ENCODE data around the gene IL10RB. TPM values are rescaled to one million over a fixed set of nuclear protein-coding genes. Genes with fewer than 3 reads are reported as not detected.
A peak's percentile ranks its signal among the peaks of the same experiment; 100 is the strongest.

The IL10RB gene
- total and polyA plus RNA-seq, 2 donors (not counting 1 experiment from before 2014, with no cell fraction given): 29.3 to 32.5 TPM

DNA sequence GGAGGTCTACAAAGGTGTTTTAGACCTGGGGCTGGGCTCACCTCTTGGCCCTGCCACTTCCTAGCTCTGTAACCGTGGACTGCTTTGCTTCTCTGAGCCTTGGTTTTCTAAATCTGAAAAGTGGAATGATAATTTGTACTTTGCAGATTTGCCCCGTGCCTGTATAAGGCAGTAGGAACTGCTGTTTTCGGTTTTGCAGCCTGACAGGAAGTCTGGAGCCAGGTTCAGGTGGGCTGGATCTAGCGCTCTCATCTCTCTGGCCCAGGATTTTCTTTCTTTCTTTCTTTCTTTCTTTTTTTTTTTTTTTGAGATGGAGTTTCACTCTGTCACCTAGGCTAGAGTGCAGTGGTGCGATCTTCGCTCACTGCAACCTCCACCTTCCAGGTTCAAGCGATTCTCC, 19.2 kb upstream of the IL10RB start:
- Histone ChIP-seq H4K20me1 (ENCODE audit: control insufficient read depth, insufficient read depth, low read length, poor library complexity, severe bottlenecking) (peaks cover 11% of the 10 kb centered on the region), H3K4me1 (ENCODE audit: control insufficient read depth in 2 of 2, insufficient read depth in 2 of 2, low read length in 2 of 2) (peaks cover 4 to 9% of the 10 kb centered on the region in 2 donors), H3K9ac (ENCODE audit: low read length) (no peak overlapping the region), H3K79me2 (ENCODE audit: control insufficient read depth, insufficient read depth, low read length) (peaks cover 33% of the 10 kb centered on the region), H3K4me3 (ENCODE audit: control extremely low read depth in 1 of 5, extremely low read depth in 1 of 5, insufficient read depth in 1 of 5, low read depth in 2 of 5, low read length in 4 of 5) (no peak overlapping the region), H3K9me3 (ENCODE audit: control extremely low read depth in 1 of 3, control insufficient read depth in 2 of 3, insufficient read depth in 1 of 3, low read length in 2 of 3) (no peaks in the 10 kb centered on the region), H3K27ac (ENCODE audit: low read length in 2 of 2) (no peak overlapping the region), H2AFZ (ENCODE audit: insufficient read depth, low read depth, low read length, poor library complexity, severe bottlenecking) (no peak overlapping the region), H3K4me2 (replicated peaks; ENCODE audit: low read depth, low read length, poor library complexity, severe bottlenecking) (no peak overlapping the region), H3K36me3 (replicated peaks in 1 of 2; ENCODE audit: control extremely low read depth in 1 of 2, control insufficient read depth in 1 of 2, extremely low read depth in 1 of 2, insufficient read depth in 2 of 2, low read length in 1 of 2) (peaks cover 14 to 87% of the 10 kb centered on the region in 2 experiments), H3K27me3 (replicated peaks in 1 of 4; ENCODE audit: control extremely low read depth in 1 of 4, control insufficient read depth in 3 of 4, insufficient read depth in 4 of 4, low read length in 3 of 4) (no peaks in the 10 kb centered on the region)
- DNase-seq (no peak), ATAC-seq (ENCODE audit: low read depth) (no peak)
- H3K27ac Mint-ChIP-seq: no peak overlapping the region
- ChIA-PET CTCF (no interaction called here), POLR2A (no interaction called here)
- peaks cover 21% of the 10 kb centered on the region for H3K4me1 Mint-ChIP-seq
- TF ChIP-seq, protein P1, sequence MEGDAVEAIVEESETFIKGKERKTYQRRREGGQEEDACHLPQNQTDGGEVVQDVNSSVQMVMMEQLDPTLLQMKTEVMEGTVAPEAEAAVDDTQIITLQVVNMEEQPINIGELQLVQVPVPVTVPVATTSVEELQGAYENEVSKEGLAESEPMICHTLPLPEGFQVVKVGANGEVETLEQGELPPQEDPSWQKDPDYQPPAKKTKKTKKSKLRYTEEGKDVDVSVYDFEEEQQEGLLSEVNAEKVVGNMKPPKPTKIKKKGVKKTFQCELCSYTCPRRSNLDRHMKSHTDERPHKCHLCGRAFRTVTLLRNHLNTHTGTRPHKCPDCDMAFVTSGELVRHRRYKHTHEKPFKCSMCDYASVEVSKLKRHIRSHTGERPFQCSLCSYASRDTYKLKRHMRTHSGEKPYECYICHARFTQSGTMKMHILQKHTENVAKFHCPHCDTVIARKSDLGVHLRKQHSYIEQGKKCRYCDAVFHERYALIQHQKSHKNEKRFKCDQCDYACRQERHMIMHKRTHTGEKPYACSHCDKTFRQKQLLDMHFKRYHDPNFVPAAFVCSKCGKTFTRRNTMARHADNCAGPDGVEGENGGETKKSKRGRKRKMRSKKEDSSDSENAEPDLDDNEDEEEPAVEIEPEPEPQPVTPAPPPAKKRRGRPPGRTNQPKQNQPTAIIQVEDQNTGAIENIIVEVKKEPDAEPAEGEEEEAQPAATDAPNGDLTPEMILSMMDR (IDR thresholded peaks at IDR 0.05): no peak
- no peak for TF ChIP-seq EZH2 (IDR thresholded peaks at IDR 0.05; ENCODE audit: borderline replicate concordance, insufficient read depth, low read depth, low read length, poor library complexity, severe bottlenecking)
- intact Hi-C loops (cut with micrococcal nuclease): no loop called here
- H3K4me3 Mint-ChIP-seq: no peak overlapping the region
- H3K27me3 Mint-ChIP-seq: no peaks in the 10 kb centered on the region
- H3K9me3 Mint-ChIP-seq (ENCODE audit: insufficient read depth): no peaks in the 10 kb centered on the region
- 79% methylated on average over 5 of the region's 7 CpGs for whole genome bisulfite sequencing (ENCODE audit: insufficient coverage)

DNA sequence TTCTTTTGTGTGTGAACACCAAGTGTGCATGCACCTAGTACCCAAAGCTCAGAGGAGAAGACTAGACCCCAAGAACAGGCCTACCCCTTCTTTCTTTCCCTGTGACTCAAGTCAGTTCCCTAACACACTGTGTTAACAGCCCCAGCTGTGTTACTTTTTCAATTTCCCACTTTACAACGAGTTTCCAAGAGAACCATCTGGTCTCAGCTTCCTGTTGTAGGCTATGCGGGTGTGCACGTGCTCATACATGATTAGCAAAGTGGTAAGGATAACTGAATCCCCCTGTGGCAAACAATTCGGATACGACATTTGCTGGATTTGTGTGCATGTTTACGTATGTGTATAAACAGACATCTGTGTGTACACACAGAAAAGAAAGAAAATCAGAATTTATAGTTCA, 18.6 kb upstream of the IL10RB start:
- no peaks in the 10 kb centered on the region for H3K9me3 ChIP-seq (ENCODE audit: control extremely low read depth in 1 of 3, control insufficient read depth in 2 of 3, insufficient read depth in 1 of 3, low read length in 2 of 3)
- no peaks in the 10 kb centered on the region for H3K27me3 ChIP-seq (replicated peaks in 1 of 4; ENCODE audit: control extremely low read depth in 1 of 4, control insufficient read depth in 3 of 4, insufficient read depth in 4 of 4, low read length in 3 of 4)
- no peak for DNase-seq
- no peak overlapping the region for H2AFZ ChIP-seq (ENCODE audit: insufficient read depth, low read depth, low read length, poor library complexity, severe bottlenecking)
- peaks cover 19 to 90% of the 10 kb centered on the region in 2 experiments for H3K36me3 ChIP-seq (replicated peaks in 1 of 2; ENCODE audit: control extremely low read depth in 1 of 2, control insufficient read depth in 1 of 2, extremely low read depth in 1 of 2, insufficient read depth in 2 of 2, low read length in 1 of 2)
- no peak overlapping the region for H3K4me3 Mint-ChIP-seq
- peaks cover 30% of the 10 kb centered on the region for H3K79me2 ChIP-seq (ENCODE audit: control insufficient read depth, insufficient read depth, low read length)
- POLR2A ChIA-PET: no interaction called here
- H4K20me1 ChIP-seq (ENCODE audit: control insufficient read depth, insufficient read depth, low read length, poor library complexity, severe bottlenecking): peaks cover 11% of the 10 kb centered on the region
- no peak overlapping the region for H3K4me3 ChIP-seq (ENCODE audit: control extremely low read depth in 1 of 5, extremely low read depth in 1 of 5, insufficient read depth in 1 of 5, low read depth in 2 of 5, low read length in 4 of 5)
- H3K27me3 Mint-ChIP-seq: no peaks in the 10 kb centered on the region
- intact Hi-C loops (cut with micrococcal nuclease): no loop called here
- H3K27ac ChIP-seq (ENCODE audit: low read length in 2 of 2): peak overlapping the region in 1 of 2 donors; percentile 3
- no peak overlapping the region for H3K9ac ChIP-seq (ENCODE audit: low read length)
- WGBS (ENCODE audit: insufficient coverage): 5% methylated on average over 4 of the region's 6 CpGs
- no peak overlapping the region for H3K4me2 ChIP-seq (replicated peaks; ENCODE audit: low read depth, low read length, poor library complexity, severe bottlenecking)
- H3K27ac Mint-ChIP-seq: peak overlapping the region; percentile 64
- CTCF ChIA-PET: no interaction called here
- no peak for TF ChIP-seq EZH2 (IDR thresholded peaks at IDR 0.05; ENCODE audit: borderline replicate concordance, insufficient read depth, low read depth, low read length, poor library complexity, severe bottlenecking)
- TF ChIP-seq, protein P1 (IDR thresholded peaks at IDR 0.05): no peak
- ATAC-seq (ENCODE audit: low read depth): no peak
- peaks cover 21% of the 10 kb centered on the region for H3K4me1 Mint-ChIP-seq
- H3K9me3 Mint-ChIP-seq (ENCODE audit: insufficient read depth): no peaks in the 10 kb centered on the region
- H3K4me1 ChIP-seq (ENCODE audit: control insufficient read depth in 2 of 2, insufficient read depth in 2 of 2, low read length in 2 of 2): peaks cover 4 to 9% of the 10 kb centered on the region in 2 donors
